ENCODE data around the gene EPS8L3. TPM values are rescaled to one million over a fixed set of nuclear protein-coding genes. Genes with fewer than 3 reads are reported as not detected.

EPS8L3 gene
- polyA plus RNA-seq, 1 of the 3 experiments (the other 2 are of a cell fraction) = not detected

- Histone ChIP-seq H3F3A (replicated peaks; ENCODE audit: insufficient read depth) (peaks cover 5% of the 10 kb centered on the region), H3K4me2 (no peak overlapping the region), H3K79me2 (ENCODE audit: insufficient read depth) (no peaks in the 10 kb centered on the region), H3K9ac (no peak overlapping the region), H3K4me1 (ENCODE audit: control insufficient read depth in 1 of 2, insufficient read depth in 2 of 2, low read depth in 1 of 2, low read length in 1 of 2) (peaks cover 0 to 10% of the 10 kb centered on the region in 2 experiments; a peak in 1 of 4 replicates), H4K20me1 (ENCODE audit: insufficient read depth) (no peaks in the 10 kb centered on the region), H3K9me3 (no peaks in the 10 kb centered on the region; the same call in 1 of the 2 replicates), H3K4me3 (ENCODE audit: low read depth in 2 of 2, low read length in 1 of 2) (no peak overlapping the region), H3K27me3 (ENCODE audit: insufficient read depth) (no peaks in the 10 kb centered on the region), H3K27ac (ENCODE audit: low read depth in 2 of 2, low read length in 1 of 2) (no peak overlapping the region), H2AFZ (ENCODE audit: low read depth) (no peak overlapping the region), H3K9me2 (no peaks in the 10 kb centered on the region), H3K36me3 (replicated peaks in 1 of 2; ENCODE audit: control insufficient read depth in 1 of 2, insufficient read depth in 2 of 2, low read length in 1 of 2) (no peaks in the 10 kb centered on the region)
- ChIA-PET CTCF (interaction anchor here (0.9 kb wide), 2 partner anchors 171 to 172 kb away, joined by 3 to 4 read pairs; partner anchors contain the start of gene AHCYL1), POLR2A (no interaction called here)
- TF ChIP-seq GABPA (IDR thresholded peaks at IDR 0.05; ENCODE audit: low read depth) = no peak
- TF ChIP-seq MEF2A (IDR thresholded peaks at IDR 0.05; ENCODE audit: borderline replicate concordance, low read depth) = no peak
- no peak for TF ChIP-seq EZH2phosphoT487 (IDR thresholded peaks at IDR 0.05; ENCODE audit: borderline replicate concordance, low read depth)
- no peak for TF ChIP-seq TAF1 (IDR thresholded peaks at IDR 0.05; ENCODE audit: borderline replicate concordance, low read depth, low read length)
- TF ChIP-seq FOXJ3 (CRISPR knock-in tag; IDR thresholded peaks at IDR 0.05) = no peak
- no peak for TF ChIP-seq RFX5 (IDR thresholded peaks at IDR 0.05; ENCODE audit: low read length)
- 89% methylated on average over 1 of the region's 1 CpG for WGBS (ENCODE audit: low lambda C conversion rate)
- DNase-seq = no peak
Measured at GRCh38 chr1:109812691-109813393, 49.1 kb upstream of the EPS8L3 start.

DNA sequence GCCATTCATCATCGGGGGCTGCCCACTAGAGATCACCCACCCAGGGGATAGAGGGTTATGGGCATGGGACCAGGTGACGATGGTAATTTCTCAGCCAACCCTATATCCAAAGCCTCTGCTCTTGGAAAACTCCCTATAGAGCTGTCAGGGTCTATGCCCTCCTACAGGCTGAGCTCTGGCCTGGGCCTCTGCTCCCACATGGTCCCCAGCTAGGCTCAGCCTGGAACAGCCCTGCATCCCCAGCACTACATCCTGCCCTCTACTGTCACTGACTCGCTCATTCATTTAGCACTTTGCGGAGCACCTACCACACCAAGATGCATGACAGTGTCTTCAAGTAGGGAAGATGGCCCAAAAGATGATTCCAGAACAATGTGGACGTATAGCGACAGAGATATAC lies 45.0 kb upstream of the EPS8L3 start:
- H2AFZ ChIP-seq (ENCODE audit: low read depth) = no peak overlapping the region
- H3K36me3 ChIP-seq (replicated peaks in 1 of 2; ENCODE audit: control insufficient read depth in 1 of 2, insufficient read depth in 2 of 2, low read length in 1 of 2) = no peaks in the 10 kb centered on the region
- 93% methylated on average over 6 of the region's 6 CpGs for WGBS (ENCODE audit: low lambda C conversion rate)
- H3K4me1 ChIP-seq (ENCODE audit: control insufficient read depth in 1 of 2, insufficient read depth in 2 of 2, low read depth in 1 of 2, low read length in 1 of 2) = peaks cover 12 to 21% of the 10 kb centered on the region in 2 experiments; a peak in 3 of 4 replicates
- H3K4me3 ChIP-seq (ENCODE audit: low read depth in 2 of 2, low read length in 1 of 2) = no peak overlapping the region
- H3K27ac ChIP-seq (ENCODE audit: low read depth in 2 of 2, low read length in 1 of 2) = no peak overlapping the region
- H3K9me2 ChIP-seq = no peaks in the 10 kb centered on the region
- no peaks in the 10 kb centered on the region for H4K20me1 ChIP-seq (ENCODE audit: insufficient read depth)
- H3K79me2 ChIP-seq (ENCODE audit: insufficient read depth) = no peaks in the 10 kb centered on the region
- TF ChIP-seq YY1 (IDR thresholded peaks at IDR 0.05; ENCODE audit: low read depth) (no peak), POLR2AphosphoS5 (IDR thresholded peaks at IDR 0.05; ENCODE audit: low read depth, low read length) (no peak), TEAD4 (IDR thresholded peaks at IDR 0.05; ENCODE audit: borderline replicate concordance, insufficient read depth) (no peak; the same call in 1 of the 2 replicates), TAF1 (IDR thresholded peaks at IDR 0.05; ENCODE audit: borderline replicate concordance, low read depth, low read length) (no peak), MEF2A (IDR thresholded peaks at IDR 0.05; ENCODE audit: borderline replicate concordance, low read depth) (no peak), RXRA (IDR thresholded peaks at IDR 0.05; ENCODE audit: borderline replicate concordance, low read depth) (no peak)
- DNase-seq = no peak
- ChIA-PET POLR2A (no interaction called here), CTCF (no interaction called here)
- no peaks in the 10 kb centered on the region for H3K27me3 ChIP-seq (ENCODE audit: insufficient read depth)
- H3F3A ChIP-seq (replicated peaks; ENCODE audit: insufficient read depth) = peaks cover 5% of the 10 kb centered on the region
- no peaks in the 10 kb centered on the region for H3K9me3 ChIP-seq
- 0 out of 2 replicates have a peak overlapping the region, but pooled peaks have one; percentile 0 for H3K4me2 ChIP-seq
- H3K9ac ChIP-seq = no peak overlapping the region
